ENCODE data around the gene CASZ1. TPM values are rescaled to one million over a fixed set of nuclear protein-coding genes. Genes with fewer than 3 reads are reported as not detected.

Gene CASZ1
- total and polyA plus RNA-seq, 3 donors from 2014 or later, result 9.4 to 12.3 (median 10.3) TPM

- no peaks in the 10 kb centered on the region for H3K36me3 ChIP-seq (ENCODE audit: low read depth, missing control alignments)
- TF ChIP-seq CTCF (IDR thresholded peaks at IDR 0.05) (no peak), POLR2A (IDR thresholded peaks at IDR 0.05) (no peak)
- no peaks in the 10 kb centered on the region for H3K4me1 ChIP-seq
- intact Hi-C loops (cut with DNase I; ENCODE audit: low total_unique reads), result no loop called here
- DNase-seq, result no peak
- H3K9me3 ChIP-seq, result no peaks in the 10 kb centered on the region
- H3K27ac ChIP-seq, result no peak overlapping the region
- 51 to 55% methylated on average over 7 to 11 of the region's 11 CpGs for WGBS, 2 donors
- H3K27me3 ChIP-seq, result peaks cover 4% of the 10 kb centered on the region
- H3K4me3 ChIP-seq, result no peak overlapping the region
Measured at GRCh38 chr1:10788592-10789006, 7.8 kb downstream of the CASZ1 start.

GRCh38 chr1:10787286-10787685, 9.2 kb downstream of the CASZ1 start:
- no peak for DNase-seq
- Histone ChIP-seq H3K27ac (no peak overlapping the region), H3K27me3 (no peaks in the 10 kb centered on the region), H3K4me3 (no peak overlapping the region), H3K9me3 (no peaks in the 10 kb centered on the region), H3K4me1 (no peaks in the 10 kb centered on the region), H3K36me3 (ENCODE audit: low read depth, missing control alignments) (no peaks in the 10 kb centered on the region)
- intact Hi-C loops (cut with DNase I; ENCODE audit: low total_unique reads), result no loop called here
- 89 to 90% methylated on average over 16 to 21 of the region's 21 CpGs for whole genome bisulfite sequencing, 2 donors
- TF ChIP-seq POLR2A (IDR thresholded peaks at IDR 0.05) (no peak), CTCF (IDR thresholded peaks at IDR 0.05) (no peak)

- no peak overlapping the region for H3K27ac ChIP-seq
- no peaks in the 10 kb centered on the region for H3K9me3 ChIP-seq
- no peak overlapping the region for H3K4me3 ChIP-seq
- intact Hi-C loops (cut with DNase I; ENCODE audit: low total_unique reads), result no loop called here
- 90 to 91% methylated on average over 26 to 30 of the region's 30 CpGs for WGBS, 2 donors
- no peaks in the 10 kb centered on the region for H3K4me1 ChIP-seq
- TF ChIP-seq CTCF (IDR thresholded peaks at IDR 0.05) (no peak), POLR2A (IDR thresholded peaks at IDR 0.05) (no peak)
- no peak for DNase-seq
- H3K36me3 ChIP-seq (ENCODE audit: low read depth, missing control alignments), result no peaks in the 10 kb centered on the region
- H3K27me3 ChIP-seq, result no peaks in the 10 kb centered on the region
Measured at GRCh38 chr1:10785728-10786638, 10.5 kb downstream of the CASZ1 start.

GRCh38 chr1:10784998-10785727, 11.3 kb downstream of the CASZ1 start:
- intact Hi-C loops (cut with DNase I; ENCODE audit: low total_unique reads), result no loop called here
- Histone ChIP-seq H3K27me3 (no peaks in the 10 kb centered on the region), H3K36me3 (ENCODE audit: low read depth, missing control alignments) (no peaks in the 10 kb centered on the region), H3K4me3 (no peak overlapping the region), H3K9me3 (no peaks in the 10 kb centered on the region), H3K27ac (no peak overlapping the region), H3K4me1 (no peaks in the 10 kb centered on the region)
- 66 to 73% methylated on average over 10 to 11 of the region's 11 CpGs for WGBS, 2 donors
- TF ChIP-seq CTCF (IDR thresholded peaks at IDR 0.05), result no peak
- TF ChIP-seq POLR2A (IDR thresholded peaks at IDR 0.05), result no peak
- no peak for DNase-seq

All from testis (tissue), 3 donors.